SK-N-MC (cell line): Measurements from ENCODE around the gene RER1.
A peak's percentile ranks its signal among the peaks of the same experiment; 100 is the strongest.

Experiments
- DNase-seq: peaks from one replicate; pipeline ENCODE4 v3.0.0-alpha.2; 2011; ENCODE audit warnings: low read depth, low spot score
- H3K27ac ChIP-seq: fragments of 200-600 bp; sonication (generic); 2 replicates; pipeline ENCODE4 v1.5.1; 2016; ENCODE audit warnings: mixed run types
- H3K36me3 ChIP-seq: fragments of 200-600 bp; sonication (generic); 2 replicates; pipeline ENCODE4 v1.6.1; 2017; ENCODE audit warnings: antibody characterized with exemption, low read length, mixed read lengths; ENCODE audit not compliant: insufficient read depth
- H3K4me3 ChIP-seq: fragments of 200-600 bp; sonication (generic); 2 replicates; pipeline ENCODE4 v1.5.1; 2016
- H3K9ac ChIP-seq: fragments of 200-600 bp; sonication (generic); 2 replicates; pipeline ENCODE4 v1.8.0; 2017; ENCODE audit warnings: mixed run types, mixed read lengths; ENCODE audit not compliant: insufficient read length
- H3K9me3 ChIP-seq: fragments of 200-600 bp; sonication (generic); 2 replicates; pipeline ENCODE4 v1.6.1; 2017; ENCODE audit warnings: low read depth, mild to moderate bottlenecking, antibody characterized with exemption, low read length, moderate library complexity, mixed read lengths
- EZH2 ChIP-seq: fragments of 200-600 bp; sonication (generic); IDR thresholded peaks from one replicate; pipeline ENCODE4 v1.6.1; 2017; ENCODE audit warnings: antibody characterized with exemption
- FOXP2 ChIP-seq: optimal IDR thresholded peaks from 2 replicates; pipeline ENCODE3; 2011; ENCODE audit warnings: mild to moderate bottlenecking, moderate library complexity; ENCODE audit not compliant: insufficient read depth; ENCODE audit errors: extremely low read length, control extremely low read depth
- POLR2AphosphoS5 ChIP-seq: IDR thresholded peaks from 2 replicates; pipeline ENCODE4 v1.6.1; 2012; ENCODE audit warnings: mild to moderate bottlenecking, low read depth, low read length, borderline replicate concordance

Gene RER1

DNA sequence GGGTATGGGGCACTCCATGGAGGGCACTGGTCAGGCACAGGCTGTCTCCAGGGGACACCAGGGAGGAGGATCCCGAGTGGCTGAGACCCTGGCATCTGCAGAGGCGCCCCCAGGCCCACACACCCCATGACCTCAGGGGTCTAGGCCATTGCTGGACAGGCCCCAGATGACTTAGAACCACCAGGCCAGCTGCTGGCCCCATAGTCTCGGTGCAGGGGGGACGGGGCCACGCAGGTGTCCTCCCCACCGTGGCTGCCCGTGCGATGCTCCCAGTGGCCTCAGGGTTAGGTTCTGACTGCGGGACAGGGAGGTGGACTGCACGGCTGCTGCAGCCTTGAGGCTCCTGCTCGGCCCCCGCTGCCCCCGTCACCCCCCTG, 44.2 kb upstream of the RER1 start:
- H3K4me3 ChIP-seq: no peak overlapping the region
- no peak overlapping the region for H3K9ac ChIP-seq
- TF ChIP-seq EZH2 (no peak), FOXP2 (no peak), POLR2AphosphoS5 (no peak)
- H3K9me3 ChIP-seq: no peaks in the 10 kb centered on the region
- no peak for DNase-seq
- H3K27ac ChIP-seq: no peak overlapping the region
- no peaks in the 10 kb centered on the region for H3K36me3 ChIP-seq

DNA sequence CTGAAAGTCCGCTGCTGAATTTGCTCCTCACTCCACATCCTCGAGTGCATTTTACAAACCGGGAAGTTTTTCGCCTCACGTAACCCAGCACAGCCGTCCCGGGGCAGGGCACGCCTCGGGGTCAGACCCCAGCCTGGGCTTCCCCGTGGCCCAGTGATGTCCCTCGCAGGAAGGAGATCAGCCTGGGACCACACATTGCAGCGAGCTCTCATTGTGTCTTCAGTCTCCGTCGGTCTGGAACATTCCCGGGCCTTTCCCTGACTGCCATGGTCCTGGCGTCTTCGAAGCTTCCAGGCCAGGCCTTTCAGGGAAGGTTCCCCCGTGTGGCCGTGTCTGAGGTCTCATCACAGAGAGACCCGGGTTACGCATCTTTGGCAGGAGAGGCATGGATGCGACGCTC, 43.7 kb upstream of the RER1 start:
- H3K4me3 ChIP-seq: no peak overlapping the region
- no peak for TF ChIP-seq EZH2
- TF ChIP-seq POLR2AphosphoS5: no peak
- TF ChIP-seq FOXP2: no peak
- no peak overlapping the region for H3K9ac ChIP-seq
- H3K27ac ChIP-seq: no peak overlapping the region
- DNase-seq: no peak
- H3K9me3 ChIP-seq: no peaks in the 10 kb centered on the region
- H3K36me3 ChIP-seq: no peaks in the 10 kb centered on the region

DNA sequence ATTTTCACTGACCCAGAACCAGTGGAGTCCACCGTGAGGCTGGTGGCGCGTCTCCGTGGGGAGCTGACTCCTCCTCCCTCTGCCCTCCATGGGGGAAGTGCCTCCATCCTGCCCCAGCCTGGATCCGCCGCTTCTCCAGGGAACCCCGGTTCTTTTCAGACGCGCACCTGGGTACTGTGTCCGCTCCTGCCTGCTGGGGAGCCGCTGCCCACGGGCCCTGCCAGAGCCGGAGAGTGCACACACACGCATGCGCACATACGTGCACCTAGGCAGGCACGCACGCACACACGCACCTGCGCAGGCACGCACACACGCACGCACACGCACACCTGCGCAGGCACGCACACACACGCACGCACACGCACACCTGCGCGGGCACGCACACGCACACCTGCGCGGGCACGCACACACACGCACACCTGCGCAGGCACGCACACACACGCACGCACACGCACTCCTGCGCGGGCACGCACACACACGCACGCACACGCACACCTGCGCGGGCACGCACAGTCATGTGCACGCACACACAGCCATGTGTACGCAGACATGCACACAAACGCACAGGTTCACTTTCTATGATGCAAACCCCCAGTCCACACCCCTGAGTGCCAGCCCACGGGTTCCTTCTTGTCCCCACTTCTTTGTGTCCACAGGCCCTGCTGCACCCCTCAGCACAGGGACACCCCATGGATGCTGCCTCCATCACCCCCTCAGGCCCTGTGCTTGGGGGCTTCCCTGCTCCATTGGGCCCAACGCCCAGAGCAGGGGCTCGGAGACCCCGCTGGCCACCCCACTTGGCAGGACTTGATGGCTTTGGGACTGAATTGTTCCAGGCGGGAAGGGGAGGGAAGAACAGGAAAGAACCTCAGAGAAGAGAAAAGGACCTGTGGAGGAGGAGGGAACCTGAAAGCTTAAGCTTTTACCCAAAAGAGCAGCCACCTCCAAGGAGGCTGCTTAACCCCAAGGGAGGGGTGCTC, 43.0 kb upstream of the RER1 start:
- Histone ChIP-seq H3K4me3 (no peak overlapping the region), H3K9ac (no peak overlapping the region), H3K36me3 (no peaks in the 10 kb centered on the region), H3K9me3 (no peaks in the 10 kb centered on the region), H3K27ac (no peak overlapping the region)
- no peak for DNase-seq
- TF ChIP-seq EZH2 (no peak), POLR2AphosphoS5 (no peak), FOXP2 (no peak)

DNA sequence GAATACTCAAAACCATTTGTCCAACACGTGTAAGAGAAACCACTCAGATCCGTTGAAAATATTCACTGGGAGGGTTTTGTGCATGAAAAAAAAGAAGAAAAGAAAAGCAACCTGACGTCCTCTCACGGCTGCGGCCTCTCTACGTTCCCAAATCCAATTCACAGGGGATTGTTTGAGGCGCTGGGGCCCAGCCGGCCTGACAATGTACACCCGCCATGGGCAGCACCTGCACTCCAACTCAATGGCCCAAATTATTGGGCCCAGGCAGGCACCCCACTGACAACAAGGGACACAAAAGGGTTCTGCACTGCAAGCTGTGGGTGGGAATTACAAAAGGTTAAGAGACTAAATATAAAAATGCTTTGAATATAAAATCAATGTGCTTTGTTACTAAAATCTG, 41.8 kb upstream of the RER1 start:
- H3K27ac ChIP-seq: no peak overlapping the region
- H3K9ac ChIP-seq: peak overlapping the region; percentile 1
- TF ChIP-seq EZH2 (no peak), FOXP2 (no peak), POLR2AphosphoS5 (no peak)
- H3K9me3 ChIP-seq: no peaks in the 10 kb centered on the region
- H3K4me3 ChIP-seq: no peak overlapping the region
- no peak for DNase-seq
- no peaks in the 10 kb centered on the region for H3K36me3 ChIP-seq

DNA sequence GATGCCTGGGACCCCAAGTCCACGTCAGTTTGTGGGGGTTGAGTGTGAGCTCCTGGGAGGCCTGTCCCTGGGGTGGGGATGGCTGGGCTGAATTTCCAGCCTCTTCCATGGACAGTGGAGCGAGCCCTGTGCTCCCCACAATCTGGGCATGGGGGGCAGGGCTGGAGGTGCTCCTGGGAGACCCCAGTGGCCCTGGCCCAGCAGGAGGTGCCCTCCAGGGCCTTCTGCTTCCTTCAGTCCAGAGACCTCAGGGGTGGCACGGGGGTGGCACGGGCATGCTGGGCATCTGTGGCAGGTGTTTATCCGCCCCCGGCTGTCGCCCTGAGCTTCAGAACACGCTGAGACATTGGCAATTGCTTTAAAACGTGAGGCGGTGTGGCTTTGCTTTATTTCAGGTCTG, 41.1 kb upstream of the RER1 start:
- Histone ChIP-seq H3K4me3 (no peak overlapping the region), H3K9me3 (no peaks in the 10 kb centered on the region), H3K36me3 (no peaks in the 10 kb centered on the region), H3K27ac (no peak overlapping the region), H3K9ac (no peak overlapping the region)
- TF ChIP-seq POLR2AphosphoS5 (no peak), FOXP2 (no peak), EZH2 (no peak)
- no peak for DNase-seq

DNA sequence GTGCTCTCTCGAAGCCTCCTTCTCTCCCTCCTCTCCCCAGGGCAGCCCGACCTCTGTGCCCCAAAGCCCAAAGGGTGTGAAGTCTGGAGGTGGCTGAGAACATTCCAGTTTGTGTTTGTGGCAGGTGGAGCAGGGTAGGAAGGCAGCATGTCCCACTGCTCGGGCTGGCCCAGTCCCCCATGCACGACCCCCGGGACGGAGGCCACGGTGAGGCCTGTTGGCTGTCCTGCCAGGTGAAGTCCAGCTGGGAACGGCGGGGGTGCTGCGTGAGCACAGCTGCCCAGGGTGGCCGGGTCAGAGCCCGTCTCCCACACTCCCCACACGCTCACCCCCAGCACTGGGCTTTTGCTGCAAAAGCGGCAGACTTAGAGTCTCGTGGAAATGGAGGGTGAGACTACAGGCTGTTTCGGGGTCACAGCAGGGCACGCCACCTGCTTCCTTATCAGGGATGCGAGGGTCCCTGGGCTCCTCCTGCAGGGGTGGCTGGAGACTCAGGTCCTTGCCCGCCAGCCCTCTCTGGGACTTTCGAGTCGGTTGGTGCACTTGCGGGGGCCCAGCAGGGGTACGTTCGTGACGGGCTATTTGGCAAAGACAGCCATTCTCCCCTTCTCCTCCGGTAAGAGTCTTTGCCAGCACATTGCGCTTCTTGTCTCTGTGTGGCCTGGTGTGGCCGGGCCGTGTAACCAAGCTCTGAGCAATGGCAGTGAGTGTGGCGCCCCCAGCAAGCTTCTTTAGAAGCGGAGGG, 40.6 kb upstream of the RER1 start:
- H3K36me3 ChIP-seq: no peaks in the 10 kb centered on the region
- TF ChIP-seq FOXP2: no peak

DNA sequence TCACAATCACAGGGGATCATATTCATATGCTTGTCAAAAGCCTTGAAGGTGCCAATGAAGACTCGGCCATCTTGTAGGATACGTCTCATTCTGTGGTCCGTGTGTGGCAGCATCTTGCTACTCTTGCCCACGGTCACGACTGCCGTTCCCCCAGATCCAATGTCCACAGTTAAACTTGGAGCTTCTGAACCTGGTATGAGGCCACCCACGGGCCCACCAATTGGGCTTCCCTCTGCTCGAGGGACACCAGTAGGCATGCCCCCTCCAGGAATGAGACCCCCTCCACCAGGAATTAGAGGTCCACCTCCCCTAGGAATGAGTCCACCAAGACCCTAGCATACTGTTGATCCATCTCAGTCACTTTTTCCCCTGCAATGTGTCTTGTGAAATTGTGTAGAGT, 39.9 kb upstream of the RER1 start:
- no peak for DNase-seq
- H3K9ac ChIP-seq: no peak overlapping the region
- H3K36me3 ChIP-seq: no peaks in the 10 kb centered on the region
- H3K9me3 ChIP-seq: no peaks in the 10 kb centered on the region
- TF ChIP-seq FOXP2: no peak
- no peak for TF ChIP-seq POLR2AphosphoS5
- no peak for TF ChIP-seq EZH2
- no peak overlapping the region for H3K4me3 ChIP-seq
- no peak overlapping the region for H3K27ac ChIP-seq

More for the DNA sequence above, 40.6 kb upstream of the RER1 start:
- H3K4me3 ChIP-seq: no peak overlapping the region
- no peak for DNase-seq
- no peaks in the 10 kb centered on the region for H3K9me3 ChIP-seq
- H3K9ac ChIP-seq: no peak overlapping the region
- H3K27ac ChIP-seq: no peak overlapping the region

DNA sequence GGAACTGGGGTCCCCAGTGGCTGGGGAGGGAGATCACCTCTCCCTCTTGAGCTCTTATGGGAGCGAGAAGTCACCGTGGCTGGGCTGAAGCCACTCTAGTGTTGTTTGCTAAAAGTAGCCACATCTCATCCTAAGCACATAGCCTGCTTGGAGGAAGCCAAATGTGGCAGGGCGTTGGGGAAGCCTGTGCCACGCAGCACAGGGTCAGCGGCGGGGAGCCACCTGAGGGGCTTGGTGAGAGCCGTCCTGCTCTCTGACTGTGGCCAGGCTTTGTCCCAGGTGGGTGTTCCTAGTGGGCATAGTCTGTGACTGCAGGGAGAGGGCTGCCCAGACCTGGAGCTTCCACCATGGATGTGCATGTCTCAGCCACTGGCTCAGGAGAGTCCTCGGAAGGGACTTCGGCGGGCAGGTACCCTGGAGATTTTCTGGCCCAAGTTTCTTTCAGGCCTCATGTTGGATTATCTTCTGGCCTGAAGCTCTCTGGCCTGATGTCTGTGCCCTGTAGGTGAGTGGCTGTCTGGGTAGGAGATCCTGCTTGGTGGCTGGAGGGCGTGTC, 39.2 kb upstream of the RER1 start:
- DNase-seq: no peak
- Histone ChIP-seq H3K36me3 (no peaks in the 10 kb centered on the region), H3K4me3 (no peak overlapping the region), H3K27ac (no peak overlapping the region), H3K9ac (no peak overlapping the region), H3K9me3 (no peaks in the 10 kb centered on the region)
- TF ChIP-seq FOXP2: no peak
- TF ChIP-seq POLR2AphosphoS5: no peak
- TF ChIP-seq EZH2: no peak
